ENCODE data around the gene EIF3D.

DNA sequence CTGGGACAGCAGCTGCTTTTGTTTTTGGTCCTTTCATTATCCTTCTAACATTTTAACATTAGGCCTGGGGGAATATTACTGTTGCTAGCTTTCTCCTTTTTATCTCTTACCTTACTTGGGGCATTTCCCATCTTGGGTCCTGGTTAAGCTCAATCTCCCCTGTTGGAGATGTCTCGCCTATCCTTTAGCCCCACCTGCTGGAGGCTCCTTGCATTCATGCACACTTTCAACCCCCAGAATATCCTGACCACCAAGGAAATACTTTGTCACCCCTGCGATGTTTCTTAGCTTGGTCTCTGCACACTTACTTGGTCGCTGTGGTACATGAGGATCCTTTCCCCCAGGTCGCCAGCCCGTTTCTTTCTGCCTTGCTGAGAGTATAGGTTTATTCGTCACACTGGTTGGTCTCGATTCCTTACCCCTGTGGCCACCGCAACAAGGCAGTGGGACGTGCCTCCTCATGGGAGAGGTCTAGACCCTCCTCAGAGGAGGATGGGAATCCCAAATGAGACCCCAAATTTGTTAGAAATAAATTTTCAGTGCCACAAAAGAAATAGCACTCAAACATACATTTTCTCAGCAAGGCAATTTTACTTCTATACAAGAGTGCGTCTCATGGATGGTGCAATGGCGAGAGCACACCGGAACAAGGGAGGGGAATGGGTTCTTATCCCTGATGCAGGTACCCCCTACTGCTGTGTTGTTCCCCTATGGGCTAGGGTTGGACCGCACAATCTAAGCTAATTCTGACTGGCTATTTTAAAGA, 42.2 kb downstream of the EIF3D start:
- no peak for TF ChIP-seq POLR2A (IDR thresholded peaks at IDR 0.05)
- TF ChIP-seq, protein P1, sequence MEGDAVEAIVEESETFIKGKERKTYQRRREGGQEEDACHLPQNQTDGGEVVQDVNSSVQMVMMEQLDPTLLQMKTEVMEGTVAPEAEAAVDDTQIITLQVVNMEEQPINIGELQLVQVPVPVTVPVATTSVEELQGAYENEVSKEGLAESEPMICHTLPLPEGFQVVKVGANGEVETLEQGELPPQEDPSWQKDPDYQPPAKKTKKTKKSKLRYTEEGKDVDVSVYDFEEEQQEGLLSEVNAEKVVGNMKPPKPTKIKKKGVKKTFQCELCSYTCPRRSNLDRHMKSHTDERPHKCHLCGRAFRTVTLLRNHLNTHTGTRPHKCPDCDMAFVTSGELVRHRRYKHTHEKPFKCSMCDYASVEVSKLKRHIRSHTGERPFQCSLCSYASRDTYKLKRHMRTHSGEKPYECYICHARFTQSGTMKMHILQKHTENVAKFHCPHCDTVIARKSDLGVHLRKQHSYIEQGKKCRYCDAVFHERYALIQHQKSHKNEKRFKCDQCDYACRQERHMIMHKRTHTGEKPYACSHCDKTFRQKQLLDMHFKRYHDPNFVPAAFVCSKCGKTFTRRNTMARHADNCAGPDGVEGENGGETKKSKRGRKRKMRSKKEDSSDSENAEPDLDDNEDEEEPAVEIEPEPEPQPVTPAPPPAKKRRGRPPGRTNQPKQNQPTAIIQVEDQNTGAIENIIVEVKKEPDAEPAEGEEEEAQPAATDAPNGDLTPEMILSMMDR (IDR thresholded peaks at IDR 0.05): peak; percentile 25 to 40
